ENCODE data around the gene SELENOP. TPM values are rescaled to one million over a fixed set of nuclear protein-coding genes. Genes with fewer than 3 reads are reported as not detected.

The SELENOP gene
- total RNA-seq, 4 donors from 2014 or later: 79.2 to 489 (median 247) TPM

DNA sequence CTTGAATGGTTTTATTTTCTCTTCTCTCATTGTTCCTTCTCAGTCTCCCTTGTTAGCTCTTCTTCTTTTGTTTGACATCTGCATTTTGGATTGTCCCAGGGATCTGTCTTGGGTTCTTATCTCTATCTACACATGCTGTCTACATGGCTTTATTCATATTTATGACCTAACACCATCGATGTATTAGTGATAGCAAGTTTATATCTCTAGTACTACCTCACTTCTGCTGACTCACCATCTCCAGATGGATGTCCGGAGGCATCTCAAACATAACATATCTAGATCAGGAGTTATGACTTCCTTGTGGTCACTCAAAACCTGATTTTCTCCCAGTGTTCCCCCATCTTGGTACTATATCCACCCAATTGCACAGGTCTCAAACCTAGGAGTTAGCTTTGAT is 19.2 kb upstream of the SELENOP start:
- peaks cover 0 to 16% (median 3%) of the 10 kb centered on the region in 3 donors for H3K4me1 ChIP-seq
- no peaks in the 10 kb centered on the region for H3K36me3 ChIP-seq
- ATAC-seq: no peak
- H3K9me3 ChIP-seq: no peaks in the 10 kb centered on the region
- no peak overlapping the region for H3K27ac ChIP-seq
- 80 to 84% methylated on average over 1 to 2 of the region's 2 CpGs for WGBS, 2 donors (ENCODE audit: low coverage in 1 of 2)
- TF ChIP-seq POLR2A (IDR thresholded peaks at IDR 0.05) (no peak), POLR2AphosphoS5 (IDR thresholded peaks at IDR 0.05) (no peak), EP300 (IDR thresholded peaks at IDR 0.05) (no peak)
- TF ChIP-seq, protein P1, sequence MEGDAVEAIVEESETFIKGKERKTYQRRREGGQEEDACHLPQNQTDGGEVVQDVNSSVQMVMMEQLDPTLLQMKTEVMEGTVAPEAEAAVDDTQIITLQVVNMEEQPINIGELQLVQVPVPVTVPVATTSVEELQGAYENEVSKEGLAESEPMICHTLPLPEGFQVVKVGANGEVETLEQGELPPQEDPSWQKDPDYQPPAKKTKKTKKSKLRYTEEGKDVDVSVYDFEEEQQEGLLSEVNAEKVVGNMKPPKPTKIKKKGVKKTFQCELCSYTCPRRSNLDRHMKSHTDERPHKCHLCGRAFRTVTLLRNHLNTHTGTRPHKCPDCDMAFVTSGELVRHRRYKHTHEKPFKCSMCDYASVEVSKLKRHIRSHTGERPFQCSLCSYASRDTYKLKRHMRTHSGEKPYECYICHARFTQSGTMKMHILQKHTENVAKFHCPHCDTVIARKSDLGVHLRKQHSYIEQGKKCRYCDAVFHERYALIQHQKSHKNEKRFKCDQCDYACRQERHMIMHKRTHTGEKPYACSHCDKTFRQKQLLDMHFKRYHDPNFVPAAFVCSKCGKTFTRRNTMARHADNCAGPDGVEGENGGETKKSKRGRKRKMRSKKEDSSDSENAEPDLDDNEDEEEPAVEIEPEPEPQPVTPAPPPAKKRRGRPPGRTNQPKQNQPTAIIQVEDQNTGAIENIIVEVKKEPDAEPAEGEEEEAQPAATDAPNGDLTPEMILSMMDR (IDR thresholded peaks at IDR 0.05): no peak
- no peak overlapping the region for H3K4me3 ChIP-seq
- no peaks in the 10 kb centered on the region for H3K27me3 ChIP-seq

DNA sequence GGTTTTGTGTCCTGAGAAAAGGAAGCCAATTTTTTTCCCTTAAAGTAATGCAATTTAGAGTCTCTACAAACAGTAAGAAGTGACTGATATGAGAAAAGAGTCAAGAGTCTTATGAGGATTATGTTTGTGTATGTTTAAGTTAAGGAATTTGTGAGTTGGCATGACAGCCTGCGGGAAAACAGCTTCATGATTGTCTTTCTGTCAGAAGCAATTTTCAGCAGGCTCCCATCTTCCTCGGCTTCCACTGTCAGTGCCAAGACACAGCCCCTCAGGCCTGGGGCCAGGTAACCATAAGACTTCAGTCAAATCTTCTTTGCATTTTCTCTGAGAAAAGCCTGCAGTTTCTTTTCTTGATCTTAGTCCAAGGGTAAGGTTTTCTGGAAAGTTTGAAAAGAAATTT is 17.0 kb upstream of the SELENOP start:
- WGBS, 2 donors (ENCODE audit: low coverage in 1 of 2): 5 to 20% methylated on average over 2 of the region's 2 CpGs
- TF ChIP-seq EP300 (IDR thresholded peaks at IDR 0.05) (no peak), POLR2A (IDR thresholded peaks at IDR 0.05) (no peak), POLR2AphosphoS5 (IDR thresholded peaks at IDR 0.05) (no peak)
- TF ChIP-seq, protein P1 (IDR thresholded peaks at IDR 0.05): no peak
- H3K9me3 ChIP-seq: no peaks in the 10 kb centered on the region
- H3K4me3 ChIP-seq: no peak overlapping the region
- no peaks in the 10 kb centered on the region for H3K27me3 ChIP-seq
- H3K4me1 ChIP-seq: peaks cover 0 to 16% (median 3%) of the 10 kb centered on the region in 3 donors
- H3K27ac ChIP-seq: no peak overlapping the region
- ATAC-seq: no peak
- H3K36me3 ChIP-seq: no peaks in the 10 kb centered on the region

DNA sequence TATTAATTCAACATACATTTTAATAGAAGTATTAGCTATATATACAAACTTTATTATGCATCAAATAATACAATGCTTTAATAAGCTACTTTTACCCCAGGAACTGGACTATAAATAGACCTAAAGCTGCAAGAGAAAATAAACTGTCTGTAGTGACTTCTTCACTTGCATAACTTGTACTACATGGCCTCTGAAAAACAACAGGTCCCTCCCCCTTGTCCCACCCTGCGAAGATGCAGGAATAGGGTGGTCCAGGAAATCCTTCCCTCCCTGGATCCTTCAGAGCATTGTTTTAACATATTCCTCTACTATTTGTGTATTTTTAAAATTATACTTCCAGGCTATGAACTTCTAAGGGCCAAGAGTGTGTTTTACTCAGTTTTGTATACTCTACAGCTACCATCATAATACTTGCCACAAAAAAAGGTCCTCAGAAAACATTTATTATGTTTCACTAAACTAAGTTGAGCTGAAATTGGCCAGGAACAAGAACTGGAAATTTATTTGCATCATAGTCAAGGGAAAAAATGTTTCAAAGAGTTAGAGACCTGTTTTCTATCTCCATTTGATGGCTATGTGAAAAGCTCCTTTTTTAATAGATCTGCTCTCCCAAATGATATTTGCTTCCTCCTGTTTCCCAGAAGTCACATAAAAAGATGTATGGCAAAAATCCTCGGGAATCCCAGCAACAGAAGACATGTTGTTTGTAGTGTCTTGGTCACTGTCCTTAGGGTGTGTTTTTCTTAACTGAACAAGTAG is 15.2 kb upstream of the SELENOP start:
- Histone ChIP-seq H3K4me1 (peaks cover 0 to 16% (median 3%) of the 10 kb centered on the region in 3 donors), H3K36me3 (no peaks in the 10 kb centered on the region), H3K4me3 (no peak overlapping the region), H3K9me3 (no peaks in the 10 kb centered on the region), H3K27ac (no peak overlapping the region), H3K27me3 (no peaks in the 10 kb centered on the region)
- 25 to 29% methylated on average over 2 of the region's 2 CpGs for whole genome bisulfite sequencing, 2 donors (ENCODE audit: low coverage in 1 of 2)
- ATAC-seq: no peak
- TF ChIP-seq, protein P1 (IDR thresholded peaks at IDR 0.05): no peak
- TF ChIP-seq POLR2A (IDR thresholded peaks at IDR 0.05): no peak
- no peak for TF ChIP-seq EP300 (IDR thresholded peaks at IDR 0.05)
- no peak for TF ChIP-seq POLR2AphosphoS5 (IDR thresholded peaks at IDR 0.05)

DNA sequence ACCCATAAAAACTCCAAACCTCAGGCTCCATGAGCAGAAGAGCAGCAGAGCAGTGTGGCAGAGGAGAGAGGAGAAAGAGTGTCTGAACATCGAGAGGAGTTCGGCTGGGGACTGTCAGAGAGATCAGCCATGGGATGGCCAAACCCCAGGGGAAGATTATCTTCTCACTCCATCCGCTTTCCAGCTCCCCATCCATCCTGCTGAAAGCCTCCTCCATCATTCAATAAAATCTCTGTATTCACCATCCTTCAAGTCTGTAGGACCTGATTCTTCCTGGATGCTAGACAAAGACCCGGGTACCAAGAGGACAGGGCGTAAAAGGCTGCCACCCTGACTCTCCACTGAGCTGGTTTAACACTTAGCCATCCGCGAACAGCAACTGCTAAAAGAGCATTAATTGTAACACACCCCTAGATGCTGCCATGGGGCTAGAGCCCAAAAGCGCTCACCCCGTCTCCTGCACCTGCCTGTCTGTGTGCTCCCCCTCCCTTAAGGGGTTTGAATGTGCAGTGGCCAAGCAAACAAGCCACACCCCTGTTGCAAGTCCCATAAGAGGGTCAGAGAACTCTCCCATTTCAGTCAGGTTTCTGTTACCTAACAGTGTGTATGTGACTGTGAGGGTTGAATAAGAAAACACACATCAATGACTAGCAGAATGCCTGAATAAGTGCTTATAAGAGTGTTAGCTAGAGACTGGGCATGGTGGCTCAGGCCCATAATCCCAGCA is 13.9 kb upstream of the SELENOP start:
- Histone ChIP-seq H3K4me1 (peaks cover 0 to 16% (median 3%) of the 10 kb centered on the region in 3 donors), H3K27me3 (no peaks in the 10 kb centered on the region), H3K9me3 (no peaks in the 10 kb centered on the region), H3K36me3 (no peaks in the 10 kb centered on the region), H3K4me3 (no peak overlapping the region), H3K27ac (no peak overlapping the region)
- TF ChIP-seq POLR2AphosphoS5 (IDR thresholded peaks at IDR 0.05) (no peak), POLR2A (IDR thresholded peaks at IDR 0.05) (no peak), EP300 (IDR thresholded peaks at IDR 0.05) (no peak)
- TF ChIP-seq, protein P1 (IDR thresholded peaks at IDR 0.05): no peak
- 75 to 88% methylated on average over 4 to 6 of the region's 9 CpGs for WGBS, 2 donors (ENCODE audit: low coverage in 1 of 2)
- no peak for ATAC-seq
